Activated T-helper 1 cell treated with anti-CD3 and anti-CD28 coated beads, Interleukin-12 subunit alpha, Interleukin-12 subunit beta, Interleukin-2, Interleukin-4 antibody, amounts not matched to agents 30 ng/mL and 10 ng/mL and 1 ng/mL, durations not matched to agents 14 hours and 24 hours and 36 hours (primary cell): ENCODE measurements around the gene FANCM. TPM values are rescaled to one million over a fixed set of nuclear protein-coding genes. Genes with fewer than 3 reads are reported as not detected.

Experiments used
- DNase-seq: peaks from one replicate; pipeline ENCODE4 v3.0.0; 2021; ENCODE audit warnings: low spot score
- H3K27ac Mint-ChIP-seq: one replicate; pipeline ENCODE4 v1.8.0; 2021; ENCODE audit warnings: mild to moderate bottlenecking, mixed read lengths
- H3K27me3 Mint-ChIP-seq: one replicate; pipeline ENCODE4 v1.8.0; 2022; ENCODE audit warnings: mild to moderate bottlenecking, moderate library complexity, mixed read lengths; ENCODE audit not compliant: insufficient read depth
- H3K36me3 Mint-ChIP-seq: one replicate; pipeline ENCODE4 v1.8.0; 2021; ENCODE audit warnings: low read depth, mixed read lengths
- H3K4me1 Mint-ChIP-seq: one replicate; pipeline ENCODE4 v1.8.0; 2021; ENCODE audit warnings: low read depth, mixed read lengths
- H3K4me3 Mint-ChIP-seq: one replicate; pipeline ENCODE4 v1.8.0; 2021; ENCODE audit warnings: mild to moderate bottlenecking, moderate library complexity, mixed read lengths
- H3K9me3 Mint-ChIP-seq: one replicate; pipeline ENCODE4 v1.8.0; 2021; ENCODE audit warnings: mixed read lengths
- intact Hi-C: fragments of 100-400 bp; cut with micrococcal nuclease; formaldehyde crosslinking; loops from one replicate; pipeline ENCODE4 v1.15.1; 2024
- total RNA-seq: library from RNA; stranded (reverse); gene quantifications from 2 replicates; pipeline ENCODE4 v1.2.3, GENCODE V29; 2022

FANCM gene
- 15.8 and 18.3 TPM in 2 replicates for total RNA-seq

GRCh38 chr14:45135659-45136395 lies at the start of gene FANCM:
FANCM (plus strand) TSS chr14:45135930; CDS start chr14:45136032, 102 bp downstream.
- Mint-ChIP-seq H3K4me3 (peak within 1 kb of the TSS; percentile 98), H3K27me3 (no peaks in the 10 kb centered on the region), H3K4me1 (peaks cover 40% of the 10 kb centered on the region), H3K9me3 (no peaks in the 10 kb centered on the region), H3K27ac (peak within 1 kb of the TSS; percentile 97), H3K36me3 (peaks cover 8% of the 10 kb centered on the region)
- intact Hi-C loops, result loop anchor here (1.0 to 5.0 kb wide), 2 partner anchors 61 to 174 kb away; partner anchors contain the start of gene TOGARAM1
- DNase-seq, result peak; percentile 83

- Mint-ChIP-seq H3K27ac (peak overlapping the region; percentile 38), H3K27me3 (no peaks in the 10 kb centered on the region), H3K4me1 (peaks cover 71% of the 10 kb centered on the region), H3K9me3 (no peaks in the 10 kb centered on the region), H3K4me3 (peak overlapping the region; percentile 6), H3K36me3 (peaks cover 24% of the 10 kb centered on the region)
- intact Hi-C loops, result loop anchor here (1.0 kb wide), 4 partner anchors 24 to 156 kb away; partner anchors contain the start of genes FKBP3 and KLHL28
- DNase-seq, result no peak
Observed at GRCh38 chr14:45089813-45090212, 45.9 kb upstream of the FANCM start.

- peaks cover 59% of the 10 kb centered on the region for H3K4me1 Mint-ChIP-seq
- peaks cover 28% of the 10 kb centered on the region for H3K36me3 Mint-ChIP-seq
- H3K27me3 Mint-ChIP-seq, result no peaks in the 10 kb centered on the region
- no peak overlapping the region for H3K4me3 Mint-ChIP-seq
- no peak for DNase-seq
- no peaks in the 10 kb centered on the region for H3K9me3 Mint-ChIP-seq
- H3K27ac Mint-ChIP-seq, result no peak overlapping the region
- intact Hi-C loops, result no loop called here
Observed at GRCh38 chr14:45091710-45092109, 44.0 kb upstream of the FANCM start.

- Mint-ChIP-seq H3K36me3 (peaks cover 37% of the 10 kb centered on the region), H3K9me3 (no peaks in the 10 kb centered on the region), H3K4me3 (no peak overlapping the region), H3K27me3 (no peaks in the 10 kb centered on the region), H3K4me1 (peaks cover 41% of the 10 kb centered on the region), H3K27ac (no peak overlapping the region)
- no peak for DNase-seq
- intact Hi-C loops, result loop anchor here (1.0 kb wide), 1 partner anchor 9 kb away; no protein-coding TSS in a partner anchor
Observed at GRCh38 chr14:45094275-45094674, 41.5 kb upstream of the FANCM start.

- Mint-ChIP-seq H3K36me3 (peaks cover 33% of the 10 kb centered on the region), H3K27ac (no peak overlapping the region), H3K4me1 (peaks cover 32% of the 10 kb centered on the region), H3K9me3 (no peaks in the 10 kb centered on the region), H3K27me3 (no peaks in the 10 kb centered on the region), H3K4me3 (no peak overlapping the region)
- intact Hi-C loops, result loop anchor here (1.0 kb wide), 1 partner anchor 19 kb away; no protein-coding TSS in a partner anchor
- no peak for DNase-seq
Observed at GRCh38 chr14:45095143-45095542, 40.6 kb upstream of the FANCM start.

GRCh38 chr14:45096218-45096617 lies 39.5 kb upstream of the FANCM start:
- H3K36me3 Mint-ChIP-seq, result peaks cover 42% of the 10 kb centered on the region
- H3K27me3 Mint-ChIP-seq, result no peaks in the 10 kb centered on the region
- DNase-seq, result no peak
- intact Hi-C loops, result no loop called here
- no peak overlapping the region for H3K4me3 Mint-ChIP-seq
- H3K4me1 Mint-ChIP-seq, result peaks cover 21% of the 10 kb centered on the region
- H3K9me3 Mint-ChIP-seq, result no peaks in the 10 kb centered on the region
- H3K27ac Mint-ChIP-seq, result no peak overlapping the region

- Mint-ChIP-seq H3K4me3 (no peak overlapping the region), H3K36me3 (peaks cover 47% of the 10 kb centered on the region), H3K9me3 (no peaks in the 10 kb centered on the region), H3K27me3 (no peaks in the 10 kb centered on the region), H3K27ac (no peak overlapping the region), H3K4me1 (no peaks in the 10 kb centered on the region)
- no peak for DNase-seq
- intact Hi-C loops, result no loop called here
Observed at GRCh38 chr14:45103806-45104205, 31.9 kb upstream of the FANCM start.

- Mint-ChIP-seq H3K27me3 (no peaks in the 10 kb centered on the region), H3K36me3 (peaks cover 47% of the 10 kb centered on the region), H3K4me3 (no peak overlapping the region), H3K27ac (no peak overlapping the region), H3K4me1 (no peaks in the 10 kb centered on the region), H3K9me3 (no peaks in the 10 kb centered on the region)
- intact Hi-C loops, result no loop called here
- DNase-seq, result no peak
Observed at GRCh38 chr14:45104561-45104960, 31.2 kb upstream of the FANCM start.

GRCh38 chr14:45112896-45113781 lies 22.6 kb upstream of the FANCM start:
- peak overlapping the region; percentile 83 for H3K27ac Mint-ChIP-seq
- peaks cover 14% of the 10 kb centered on the region for H3K4me1 Mint-ChIP-seq
- intact Hi-C loops, result no loop called here
- no peaks in the 10 kb centered on the region for H3K9me3 Mint-ChIP-seq
- H3K27me3 Mint-ChIP-seq, result no peaks in the 10 kb centered on the region
- DNase-seq, result no peak
- H3K4me3 Mint-ChIP-seq, result peak overlapping the region; percentile 29
- peaks cover 41% of the 10 kb centered on the region for H3K36me3 Mint-ChIP-seq

- Mint-ChIP-seq H3K4me1 (peaks cover 14% of the 10 kb centered on the region), H3K9me3 (no peaks in the 10 kb centered on the region), H3K27me3 (no peaks in the 10 kb centered on the region), H3K4me3 (no peak overlapping the region), H3K36me3 (peaks cover 41% of the 10 kb centered on the region), H3K27ac (peak overlapping the region; percentile 70)
- intact Hi-C loops, result loop anchor here (1.0 kb wide), 6 partner anchors 19 to 153 kb away; partner anchors contain the start of genes FKBP3, KLHL28 and MIS18BP1
- no peak for DNase-seq
Observed at GRCh38 chr14:45114327-45114726, 21.4 kb upstream of the FANCM start.

GRCh38 chr14:45118594-45118993 lies 17.1 kb upstream of the FANCM start:
- H3K4me3 Mint-ChIP-seq, result no peak overlapping the region
- H3K36me3 Mint-ChIP-seq, result peaks cover 45% of the 10 kb centered on the region
- H3K9me3 Mint-ChIP-seq, result peaks cover 2% of the 10 kb centered on the region
- no peak for DNase-seq
- H3K27ac Mint-ChIP-seq, result no peak overlapping the region
- intact Hi-C loops, result no loop called here
- peaks cover 9% of the 10 kb centered on the region for H3K4me1 Mint-ChIP-seq
- H3K27me3 Mint-ChIP-seq, result no peaks in the 10 kb centered on the region

- Mint-ChIP-seq H3K4me3 (no peak overlapping the region), H3K36me3 (peaks cover 49% of the 10 kb centered on the region), H3K9me3 (peaks cover 2% of the 10 kb centered on the region), H3K27me3 (no peaks in the 10 kb centered on the region), H3K4me1 (peaks cover 6% of the 10 kb centered on the region), H3K27ac (no peak overlapping the region)
- no peak for DNase-seq
- intact Hi-C loops, result no loop called here
Observed at GRCh38 chr14:45120096-45120495, 15.6 kb upstream of the FANCM start.

GRCh38 chr14:45123271-45123670 lies 12.5 kb upstream of the FANCM start:
- Mint-ChIP-seq H3K4me1 (no peaks in the 10 kb centered on the region), H3K27ac (no peak overlapping the region), H3K36me3 (peaks cover 45% of the 10 kb centered on the region)

More at GRCh38 chr14:45123271-45123670, 12.5 kb upstream of the FANCM start:
- H3K4me3 Mint-ChIP-seq, result no peak overlapping the region
- DNase-seq, result no peak
- intact Hi-C loops, result no loop called here
- peaks cover 2% of the 10 kb centered on the region for H3K9me3 Mint-ChIP-seq
- H3K27me3 Mint-ChIP-seq, result no peaks in the 10 kb centered on the region
